WERI-Rb-1 (cell line): ENCODE results near the gene PPM1G.

ENCODE experiments used
- DNase-seq: peaks from one replicate; pipeline ENCODE4 v3.0.0-alpha.2; 2020
- H3K27ac ChIP-seq: fragments of 250-450 bp; sonication (Bioruptor Pico); 2 replicates; pipeline ENCODE4 v1.5.1; 2020; ENCODE audit warnings: mild to moderate bottlenecking, moderate library complexity
- H3K27me3 ChIP-seq: fragments of 250-450 bp; sonication (Bioruptor Pico); 2 replicates; pipeline ENCODE4 v1.5.1; 2021; ENCODE audit warnings: mild to moderate bottlenecking, low read depth, moderate library complexity; ENCODE audit not compliant: insufficient read depth, severe bottlenecking
- H3K36me3 ChIP-seq: fragments of 250-450 bp; sonication (Bioruptor Pico); 2 replicates; pipeline ENCODE4 v1.5.1; 2020; ENCODE audit warnings: mild to moderate bottlenecking, moderate library complexity
- H3K4me3 ChIP-seq: 2 replicates; pipeline ENCODE4 v1.5.1; 2011; ENCODE audit warnings: low read depth, mild to moderate bottlenecking, control low read depth, low read length
- H3K9me3 ChIP-seq: fragments of 250-450 bp; sonication (Bioruptor Pico); 2 replicates; pipeline ENCODE4 v1.5.1; 2021; ENCODE audit warnings: mild to moderate bottlenecking, moderate library complexity; ENCODE audit not compliant: severe bottlenecking
- TF ChIP-seq, protein P1 (sequence below): IDR thresholded peaks from 2 replicates; pipeline ENCODE4 v1.5.1; 2011; ENCODE audit warnings: low read depth, mild to moderate bottlenecking, control low read depth, inconsistent platforms, low read length

PPM1G gene

GRCh38 chr2:27408601-27409320 is 630 bp downstream of the PPM1G start:
- Histone ChIP-seq H3K9me3 (no peaks in the 10 kb centered on the region), H3K4me3 (peak overlapping the region; percentile 96), H3K27ac (peak overlapping the region; percentile 90), H3K27me3 (no peaks in the 10 kb centered on the region), H3K36me3 (peaks cover 39% of the 10 kb centered on the region)
- TF ChIP-seq, protein P1, sequence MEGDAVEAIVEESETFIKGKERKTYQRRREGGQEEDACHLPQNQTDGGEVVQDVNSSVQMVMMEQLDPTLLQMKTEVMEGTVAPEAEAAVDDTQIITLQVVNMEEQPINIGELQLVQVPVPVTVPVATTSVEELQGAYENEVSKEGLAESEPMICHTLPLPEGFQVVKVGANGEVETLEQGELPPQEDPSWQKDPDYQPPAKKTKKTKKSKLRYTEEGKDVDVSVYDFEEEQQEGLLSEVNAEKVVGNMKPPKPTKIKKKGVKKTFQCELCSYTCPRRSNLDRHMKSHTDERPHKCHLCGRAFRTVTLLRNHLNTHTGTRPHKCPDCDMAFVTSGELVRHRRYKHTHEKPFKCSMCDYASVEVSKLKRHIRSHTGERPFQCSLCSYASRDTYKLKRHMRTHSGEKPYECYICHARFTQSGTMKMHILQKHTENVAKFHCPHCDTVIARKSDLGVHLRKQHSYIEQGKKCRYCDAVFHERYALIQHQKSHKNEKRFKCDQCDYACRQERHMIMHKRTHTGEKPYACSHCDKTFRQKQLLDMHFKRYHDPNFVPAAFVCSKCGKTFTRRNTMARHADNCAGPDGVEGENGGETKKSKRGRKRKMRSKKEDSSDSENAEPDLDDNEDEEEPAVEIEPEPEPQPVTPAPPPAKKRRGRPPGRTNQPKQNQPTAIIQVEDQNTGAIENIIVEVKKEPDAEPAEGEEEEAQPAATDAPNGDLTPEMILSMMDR: no peak
- no peak for DNase-seq

- H3K4me3 ChIP-seq: peak overlapping the region; percentile 96
- H3K27me3 ChIP-seq: no peaks in the 10 kb centered on the region
- H3K9me3 ChIP-seq: no peaks in the 10 kb centered on the region
- DNase-seq: peak; percentile 72
- TF ChIP-seq, protein P1: peak; percentile 73
- H3K36me3 ChIP-seq: peaks cover 45% of the 10 kb centered on the region
- H3K27ac ChIP-seq: peak overlapping the region; percentile 90
Measured at GRCh38 chr2:27407798-27408491, 1.4 kb downstream of the PPM1G start.

- Histone ChIP-seq H3K4me3 (no peak overlapping the region), H3K27ac (no peak overlapping the region), H3K36me3 (peaks cover 70% of the 10 kb centered on the region), H3K9me3 (no peaks in the 10 kb centered on the region), H3K27me3 (no peaks in the 10 kb centered on the region)
- no peak for DNase-seq
- TF ChIP-seq, protein P1: no peak
Measured at GRCh38 chr2:27400348-27401135, 8.8 kb downstream of the PPM1G start.

- Histone ChIP-seq H3K27me3 (no peaks in the 10 kb centered on the region), H3K9me3 (no peaks in the 10 kb centered on the region), H3K27ac (no peak overlapping the region), H3K36me3 (peaks cover 66% of the 10 kb centered on the region), H3K4me3 (no peak overlapping the region)
- TF ChIP-seq, protein P1: no peak
- no peak for DNase-seq
Measured at GRCh38 chr2:27398962-27399361, 10.4 kb downstream of the PPM1G start.

DNA sequence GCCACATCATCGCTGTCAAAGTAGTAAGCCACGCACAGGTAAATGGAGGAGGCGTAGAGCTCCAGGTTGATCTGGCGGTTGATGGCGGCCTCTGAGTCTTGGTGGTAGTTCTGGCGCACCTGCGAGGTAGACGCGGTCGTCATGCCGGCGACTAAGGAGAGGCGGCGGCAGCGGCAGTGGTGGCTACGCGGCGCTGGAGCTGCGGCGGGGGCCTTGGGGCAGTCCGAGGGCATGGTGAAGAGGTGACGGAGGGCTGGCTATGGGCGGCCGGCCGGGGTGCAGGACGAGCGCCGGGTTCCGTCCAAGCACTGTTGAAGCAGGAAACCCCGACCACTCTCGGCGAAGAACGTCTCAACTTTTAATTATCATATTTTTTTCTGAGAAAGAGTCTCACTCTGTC is 16.2 kb downstream of the PPM1G start:
- Histone ChIP-seq H3K9me3 (no peaks in the 10 kb centered on the region), H3K27ac (no peak overlapping the region), H3K36me3 (peaks cover 44% of the 10 kb centered on the region), H3K4me3 (no peak overlapping the region), H3K27me3 (no peaks in the 10 kb centered on the region)
- TF ChIP-seq, protein P1: no peak
- no peak for DNase-seq
